GM19468 (cell line): Measurements from ENCODE around the gene OCSTAMP.

ENCODE experiments used
- ATAC-seq: cut with Tn5 transposase; IDR thresholded peaks from one replicate; pipeline ENCODE4 v1.9.1; 2021; ENCODE audit warnings: mild to moderate bottlenecking, moderate library complexity, moderate number of reproducible peaks; ENCODE audit not compliant: unreplicated experiment; ENCODE audit errors: extremely low read depth

OCSTAMP gene

DNA sequence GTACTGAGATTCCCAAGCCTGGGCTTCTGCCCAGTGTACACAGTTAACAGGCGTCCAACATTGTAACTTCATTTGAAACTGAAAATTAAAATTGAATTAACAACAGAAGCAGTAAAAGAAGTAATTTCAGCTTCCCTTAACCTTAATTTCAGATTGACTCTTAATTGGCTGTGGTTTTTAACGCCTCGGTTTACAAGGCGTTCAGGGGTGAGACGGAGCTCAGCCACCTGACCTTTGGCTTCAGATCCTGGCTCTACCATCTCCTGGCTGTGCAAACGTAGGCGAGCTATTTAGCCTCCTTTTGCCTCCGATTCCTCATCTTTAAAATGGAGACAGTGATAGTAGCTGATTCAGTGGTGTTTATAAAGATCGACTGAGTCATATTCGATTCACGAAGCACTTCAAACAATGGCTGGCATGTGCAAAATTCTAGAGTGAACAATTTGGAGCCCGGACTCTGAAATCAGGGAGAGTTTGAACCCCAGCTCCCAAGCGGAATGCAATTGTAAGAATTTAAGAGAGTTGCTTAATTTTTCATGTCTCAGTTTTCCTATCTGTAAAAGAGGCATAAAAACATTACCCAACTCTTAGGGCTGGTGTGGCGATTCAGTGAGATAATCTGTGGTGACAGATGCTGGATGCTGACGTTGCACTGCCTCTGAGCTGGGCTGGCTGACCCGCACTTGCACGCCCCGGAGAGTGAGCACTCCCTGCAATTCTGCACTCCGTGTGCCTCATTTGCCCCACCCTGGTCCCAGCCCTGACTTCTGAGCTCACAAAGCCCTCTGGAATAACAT, 23.5 kb upstream of the OCSTAMP start:
- no peak for ATAC-seq

DNA sequence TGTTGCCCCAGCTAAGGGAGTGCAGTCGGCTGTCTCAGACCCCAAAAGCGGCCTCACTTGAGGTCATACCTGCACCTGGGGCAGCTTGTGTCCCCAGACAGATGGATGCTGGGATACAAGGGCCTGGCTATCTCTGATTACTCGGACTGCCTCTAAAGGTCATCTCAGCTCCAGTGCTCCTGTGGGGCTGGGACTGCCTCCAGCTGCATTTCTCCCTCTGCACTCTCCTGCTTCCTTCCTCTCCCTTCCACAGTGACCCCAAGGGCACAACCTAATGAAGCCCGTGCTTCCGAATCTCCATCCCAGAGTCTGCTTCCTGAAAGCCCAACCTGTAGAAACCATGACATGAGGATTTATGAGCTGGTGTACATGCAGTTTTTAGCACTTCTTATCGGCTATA, 22.8 kb upstream of the OCSTAMP start:
- no peak for ATAC-seq

DNA sequence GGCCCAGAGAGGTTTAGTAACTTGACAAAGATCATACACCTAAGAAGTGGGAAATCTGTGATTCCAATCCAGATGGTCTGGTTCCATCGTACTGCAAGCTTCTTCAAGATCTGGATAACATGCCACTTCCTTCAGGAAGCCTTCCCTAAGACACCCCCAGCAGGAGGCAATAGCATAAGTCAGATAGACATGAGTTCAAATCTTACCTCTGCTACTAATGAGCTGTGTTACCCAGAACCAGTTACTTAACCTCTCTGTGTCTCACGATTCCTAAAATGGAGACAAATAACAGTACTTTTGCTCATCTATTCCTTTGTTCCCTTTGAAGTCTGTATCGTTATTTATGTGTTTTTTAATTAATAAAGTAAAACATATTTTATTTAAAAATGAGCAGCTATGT, 22.3 kb upstream of the OCSTAMP start:
- no peak for ATAC-seq

DNA sequence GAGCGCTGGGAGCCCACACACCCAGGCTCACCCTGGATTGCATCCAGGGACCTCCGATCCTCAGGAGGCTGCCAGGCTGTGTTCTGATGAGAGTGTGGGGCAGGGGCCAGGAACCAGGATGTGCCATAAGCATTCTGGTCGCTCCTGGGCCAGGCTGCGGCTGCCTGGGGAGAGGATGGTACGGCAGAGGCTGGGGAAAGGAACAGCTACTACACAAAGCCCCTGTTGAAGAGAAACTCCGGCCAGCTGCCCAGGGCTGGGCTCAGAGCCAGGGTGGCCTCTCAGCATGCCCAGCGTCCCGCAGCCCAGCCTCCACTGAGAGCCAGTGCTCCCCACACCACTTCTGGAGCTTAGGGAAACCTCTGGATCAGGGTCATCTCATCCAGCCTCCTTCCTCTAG, 21.7 kb upstream of the OCSTAMP start:
- ATAC-seq: no peak

DNA sequence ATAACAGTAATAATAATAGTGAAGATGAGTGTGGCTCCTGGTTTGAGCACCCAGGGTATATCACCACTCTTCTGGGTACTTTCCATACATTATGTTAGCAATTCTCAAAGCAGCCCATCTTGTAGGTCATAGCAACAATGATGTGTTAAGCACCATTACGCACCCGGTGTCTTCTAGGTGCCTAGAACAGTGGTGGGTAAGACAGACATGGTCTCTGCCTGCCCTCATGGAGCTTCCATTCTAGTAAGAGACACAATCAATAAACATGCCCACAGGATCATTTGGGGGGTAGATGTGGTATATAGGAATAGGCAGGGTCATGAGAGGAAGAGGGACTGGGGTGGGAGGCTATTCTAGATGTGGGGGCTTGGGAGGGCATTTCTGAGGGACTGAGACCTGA, 21.0 kb upstream of the OCSTAMP start:
- no peak for ATAC-seq

DNA sequence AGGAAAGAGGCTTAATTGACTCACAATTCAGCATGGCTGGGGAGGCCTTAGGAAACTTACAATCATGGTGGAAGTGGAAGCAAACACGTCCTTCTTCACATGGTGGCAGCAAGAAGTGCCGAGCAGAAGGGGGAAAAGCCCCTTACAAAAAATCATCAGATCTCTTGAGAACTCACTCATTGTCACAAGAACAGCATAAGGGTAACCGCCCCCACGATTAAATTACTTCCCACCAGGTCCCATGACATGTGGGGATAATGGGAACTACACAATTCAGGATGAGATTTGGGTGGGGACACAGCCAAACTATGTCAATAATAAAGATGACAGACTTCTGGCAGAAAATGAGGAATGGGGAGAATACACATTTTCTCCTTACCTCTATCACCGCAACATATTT, 20.5 kb upstream of the OCSTAMP start:
- ATAC-seq: no peak

DNA sequence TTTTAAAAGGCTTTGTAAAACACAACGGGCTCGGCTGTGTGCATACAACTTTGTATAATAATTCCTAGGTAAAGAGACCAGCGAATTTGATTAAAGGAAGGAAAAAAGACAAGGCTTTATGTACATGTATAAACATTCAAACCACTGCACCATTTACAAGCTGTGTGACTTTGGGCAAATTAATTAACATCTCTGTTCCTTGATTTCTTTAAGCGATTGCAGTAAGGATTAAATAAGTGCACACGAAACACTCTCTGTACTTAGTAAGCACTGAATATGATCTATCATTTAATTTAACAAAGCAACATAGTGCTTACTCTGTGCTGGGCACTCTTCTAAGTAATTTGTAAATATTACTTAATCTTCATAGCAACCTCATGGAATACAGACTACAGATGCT, 19.5 kb upstream of the OCSTAMP start:
- no peak for ATAC-seq

DNA sequence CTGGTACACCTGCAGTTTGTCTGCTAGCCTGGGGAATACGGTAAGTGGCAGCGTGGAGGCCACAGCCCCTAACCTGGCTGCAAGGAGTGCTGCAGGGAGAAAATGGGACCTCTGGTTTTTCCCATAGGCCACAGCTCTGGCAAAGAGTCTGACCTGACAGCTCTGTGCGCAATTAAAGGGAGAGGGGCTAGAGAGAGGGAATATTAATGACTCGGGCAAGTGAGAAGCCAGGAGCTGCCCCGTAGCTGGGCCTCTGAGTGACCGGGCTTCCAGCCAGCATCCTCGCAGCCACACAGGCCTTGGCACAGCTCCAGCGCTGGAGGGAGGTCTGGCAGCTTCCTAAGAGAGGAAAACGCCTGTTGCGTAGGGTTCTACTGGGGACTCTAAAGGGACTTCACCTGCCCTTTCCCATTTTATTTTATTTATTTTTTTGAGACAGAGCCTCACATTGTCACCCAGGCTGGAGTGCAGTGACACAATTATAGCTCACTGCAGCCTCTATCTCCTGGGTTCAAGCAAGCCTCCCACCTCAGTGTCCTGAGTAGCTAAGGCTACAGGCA, 18.2 kb upstream of the OCSTAMP start:
- no peak for ATAC-seq

DNA sequence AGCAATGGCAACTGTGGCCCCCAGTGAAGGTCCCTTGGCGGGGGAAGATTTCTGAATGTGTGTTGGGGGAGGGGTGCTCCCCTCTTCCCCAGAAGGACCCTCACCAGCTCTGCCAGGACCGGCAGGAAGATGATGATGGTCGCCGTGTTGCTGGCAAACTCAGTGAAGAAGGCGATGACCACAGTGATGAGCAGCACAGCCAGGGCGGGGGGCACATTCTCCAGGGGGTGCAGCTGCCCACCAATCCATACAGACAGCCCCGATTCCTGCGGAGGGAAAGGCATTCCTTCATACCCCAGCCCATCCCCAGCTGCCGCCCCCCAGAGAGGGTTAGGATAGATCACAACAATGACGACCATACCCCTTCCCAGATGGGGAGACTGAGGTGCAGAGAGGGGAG, 15.7 kb upstream of the OCSTAMP start:
- no peak for ATAC-seq

DNA sequence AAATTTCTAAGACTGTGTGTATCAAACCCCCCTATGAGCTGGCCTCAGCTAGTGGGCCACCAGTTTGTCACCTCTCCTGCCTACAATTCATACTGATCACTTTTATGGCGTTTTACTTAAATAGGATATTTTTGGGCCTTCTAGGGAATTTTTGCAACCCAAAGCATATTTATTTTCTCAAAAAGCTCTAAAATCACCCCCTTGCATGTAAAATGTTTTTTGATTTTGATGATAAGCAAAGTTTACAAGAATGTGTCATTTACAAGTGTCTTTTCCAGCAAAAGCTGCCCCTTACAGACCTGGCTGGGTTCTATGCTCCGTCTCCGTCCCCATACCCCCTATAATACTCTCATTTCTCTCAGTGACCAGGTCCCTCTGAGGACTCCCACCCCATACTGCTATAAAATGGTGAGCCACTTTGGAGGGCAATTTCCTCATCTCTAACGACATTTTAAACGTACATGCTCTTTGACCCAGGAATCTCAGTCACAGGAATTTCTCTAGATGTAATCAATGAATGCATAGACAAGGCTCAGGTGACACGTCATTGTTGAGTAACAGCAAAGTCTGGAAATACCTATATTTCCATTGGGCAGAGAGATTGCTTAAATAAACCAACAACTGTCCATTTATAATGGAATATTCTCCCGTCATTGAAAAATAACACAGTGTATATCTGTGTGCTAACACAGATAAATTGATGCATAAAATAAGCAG, 13.9 kb upstream of the OCSTAMP start:
- ATAC-seq: no peak

DNA sequence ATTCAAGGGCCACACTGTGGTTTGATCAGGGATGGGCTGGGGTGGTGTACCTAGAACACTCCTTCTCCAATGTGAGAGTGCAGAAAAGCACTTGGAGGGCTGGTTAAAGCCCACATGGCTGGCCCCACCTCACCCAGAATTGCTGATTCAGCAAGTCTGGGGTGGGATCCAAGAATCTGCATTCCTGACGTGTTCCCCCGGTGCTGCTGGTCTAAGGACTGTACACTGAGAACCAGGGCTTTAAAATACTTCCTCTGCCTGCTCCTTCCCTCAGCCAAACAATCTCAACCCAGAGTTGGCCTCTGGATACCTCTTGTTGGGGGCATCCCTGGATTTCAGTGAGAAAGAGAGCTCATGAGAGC, 13.4 kb upstream of the OCSTAMP start:
- no peak for ATAC-seq

DNA sequence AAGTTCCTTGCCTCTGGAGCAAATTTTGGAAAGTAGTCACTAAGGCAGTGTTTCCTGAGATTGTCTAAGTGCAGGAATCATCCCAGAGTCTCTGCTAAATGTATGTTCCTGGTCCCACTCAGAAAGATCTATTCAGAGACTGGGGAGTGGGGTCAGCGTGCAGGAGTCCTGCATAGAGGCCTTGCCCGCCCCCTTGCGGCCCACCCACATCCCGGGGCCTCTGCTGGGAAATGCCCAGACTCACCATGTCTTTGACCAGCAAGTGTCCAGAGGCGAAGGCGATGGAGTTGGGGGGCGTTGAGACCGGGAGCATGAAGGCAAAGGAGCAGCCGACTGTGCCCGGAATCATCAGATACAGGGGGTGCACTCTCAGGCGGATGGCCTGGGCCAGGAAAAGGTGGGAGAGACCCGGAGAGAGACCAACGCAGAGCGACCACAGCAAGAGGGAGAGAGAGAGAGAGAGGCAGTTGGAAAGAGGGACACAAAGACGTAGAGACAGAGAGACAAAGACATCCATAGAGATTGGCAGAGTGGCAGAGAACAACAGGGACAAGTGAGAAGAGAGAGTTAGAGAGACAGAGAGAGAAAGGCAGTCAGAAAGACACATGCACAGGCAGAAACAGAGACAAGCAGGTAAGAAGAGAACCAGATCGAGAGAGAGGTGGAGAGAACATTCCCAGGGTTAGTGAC, 12.9 kb upstream of the OCSTAMP start:
- ATAC-seq: no peak

DNA sequence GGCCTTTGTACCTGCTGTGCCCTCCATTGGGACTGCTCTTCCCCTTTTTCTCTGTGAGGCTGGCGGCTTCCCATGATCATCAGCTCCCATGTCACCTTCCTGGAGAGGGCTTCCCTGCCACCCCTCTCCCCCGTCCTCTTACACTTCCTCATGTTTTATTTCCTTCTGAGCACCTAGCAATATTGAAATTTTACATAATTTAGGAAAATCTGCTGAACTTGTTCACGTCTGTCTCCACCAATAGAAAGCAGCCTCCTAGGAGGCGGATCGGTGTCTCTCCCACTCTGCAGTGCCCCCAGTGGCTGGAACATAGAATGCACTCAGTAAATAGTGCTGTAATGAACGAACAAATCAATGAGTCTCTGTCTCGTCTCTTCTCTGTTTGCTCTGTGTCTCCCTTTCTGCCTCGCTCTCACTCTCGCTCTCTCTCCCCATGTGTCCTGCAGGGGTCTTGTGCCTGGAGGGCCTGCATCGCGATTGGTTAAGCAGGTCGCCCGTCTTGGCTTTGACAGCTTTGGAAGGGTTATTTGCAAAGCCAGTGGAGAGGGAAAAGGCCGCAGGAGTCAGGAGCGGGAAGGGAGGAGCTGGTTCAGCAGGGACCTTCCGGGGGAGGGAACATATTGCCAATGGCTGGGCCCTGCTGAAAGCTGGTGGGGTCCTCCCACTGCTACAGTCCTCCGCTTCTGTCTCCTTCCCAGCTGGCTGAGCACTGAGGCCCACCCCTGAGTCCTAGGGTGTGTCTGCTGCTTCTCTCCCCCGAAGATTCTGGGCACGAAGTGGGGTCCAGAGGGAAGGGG, 12.1 kb upstream of the OCSTAMP start:
- ATAC-seq: no peak

DNA sequence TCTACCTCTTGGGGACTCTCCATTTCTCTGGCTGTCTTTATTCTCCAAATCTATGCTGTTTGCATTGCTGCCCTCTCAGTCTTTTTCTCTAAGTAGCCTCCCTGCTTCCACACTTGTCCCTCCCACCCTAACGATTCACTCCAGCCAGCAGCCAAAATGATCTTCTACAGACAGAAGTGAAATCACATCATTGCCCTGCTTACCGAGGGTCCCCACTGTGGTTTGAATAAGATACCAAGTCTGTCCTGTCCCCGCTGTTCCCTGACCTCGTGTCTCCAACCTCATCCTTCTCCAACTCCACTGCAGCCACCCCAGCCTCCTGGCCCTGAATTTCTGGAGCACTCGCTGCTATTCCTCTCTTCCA, 11.5 kb upstream of the OCSTAMP start:
- ATAC-seq: no peak

DNA sequence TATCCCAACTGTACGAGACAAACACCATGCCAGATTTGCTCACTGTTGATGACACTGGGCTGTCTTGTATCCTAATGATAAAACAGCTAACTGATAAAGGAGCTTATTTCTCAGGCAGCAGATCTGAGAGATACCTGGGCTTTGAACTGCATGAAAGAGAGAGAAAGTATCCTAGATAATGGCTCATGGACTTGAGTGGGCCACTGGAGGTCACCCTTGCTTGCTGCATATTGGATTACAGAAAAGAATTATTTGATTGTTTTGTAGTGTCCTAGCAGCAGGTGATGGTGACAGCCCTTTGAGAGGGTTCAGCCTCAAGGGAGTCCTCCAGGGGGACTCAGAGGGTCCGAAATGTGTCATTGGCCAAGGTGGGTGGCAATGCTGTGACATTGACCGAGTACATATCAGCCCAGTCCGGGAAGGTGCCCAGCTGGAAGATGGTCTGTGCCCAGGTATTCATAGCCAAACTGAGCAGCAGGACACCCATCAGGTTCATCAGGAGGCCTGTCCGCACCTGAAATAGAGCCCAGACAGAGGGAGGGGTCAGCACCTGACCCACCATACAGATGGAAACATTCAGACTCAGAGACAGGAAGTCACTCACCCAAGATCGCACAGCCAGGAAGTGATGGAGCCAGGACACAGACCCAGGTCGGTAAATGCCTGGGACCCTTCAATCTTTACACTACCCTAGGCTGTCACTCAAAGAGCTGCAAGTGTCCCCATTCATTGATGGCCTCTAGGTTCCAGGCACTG, 9.4 kb upstream of the OCSTAMP start:
- no peak for ATAC-seq

DNA sequence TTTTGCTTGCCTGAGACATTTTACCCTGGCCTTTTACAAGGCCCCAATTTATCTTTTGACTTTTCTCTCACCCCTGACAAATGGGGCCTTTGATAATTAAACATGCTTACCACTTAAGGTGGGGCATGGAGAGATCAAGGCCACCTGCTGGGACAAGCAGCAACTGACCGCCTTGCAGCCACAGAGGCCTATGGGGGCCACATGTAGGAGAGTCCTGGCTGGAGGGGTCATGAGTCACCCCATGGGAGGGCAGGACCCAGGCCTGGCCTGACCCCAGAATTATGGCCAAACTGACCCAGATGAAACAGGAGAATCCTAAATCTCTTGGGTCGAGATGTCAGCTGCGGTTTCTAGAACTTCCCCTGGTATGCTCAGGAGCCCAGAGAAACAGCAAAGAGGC, 8.5 kb upstream of the OCSTAMP start:
- ATAC-seq: no peak

DNA sequence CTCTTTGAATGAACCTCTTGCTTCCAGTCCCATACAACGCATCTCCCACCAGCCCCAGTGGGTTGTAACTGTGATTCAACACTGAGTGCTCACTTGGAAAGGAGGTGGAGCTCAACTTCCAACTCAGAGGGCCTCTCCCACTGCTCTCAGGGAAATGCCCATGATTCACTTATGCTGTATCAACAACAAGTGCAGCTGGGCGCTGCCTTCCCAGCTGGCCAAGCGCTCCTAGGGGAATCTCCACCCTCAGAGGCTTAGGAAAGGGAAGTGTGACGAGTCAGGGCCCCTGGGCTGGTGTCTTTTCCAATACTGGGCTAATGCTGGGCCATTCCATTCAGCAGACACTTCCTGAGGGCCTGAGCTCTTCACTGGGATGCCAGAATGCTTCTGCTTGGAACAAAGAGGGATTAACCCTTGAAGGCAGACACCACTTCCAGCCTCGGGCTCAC, 8.1 kb upstream of the OCSTAMP start:
- no peak for ATAC-seq

DNA sequence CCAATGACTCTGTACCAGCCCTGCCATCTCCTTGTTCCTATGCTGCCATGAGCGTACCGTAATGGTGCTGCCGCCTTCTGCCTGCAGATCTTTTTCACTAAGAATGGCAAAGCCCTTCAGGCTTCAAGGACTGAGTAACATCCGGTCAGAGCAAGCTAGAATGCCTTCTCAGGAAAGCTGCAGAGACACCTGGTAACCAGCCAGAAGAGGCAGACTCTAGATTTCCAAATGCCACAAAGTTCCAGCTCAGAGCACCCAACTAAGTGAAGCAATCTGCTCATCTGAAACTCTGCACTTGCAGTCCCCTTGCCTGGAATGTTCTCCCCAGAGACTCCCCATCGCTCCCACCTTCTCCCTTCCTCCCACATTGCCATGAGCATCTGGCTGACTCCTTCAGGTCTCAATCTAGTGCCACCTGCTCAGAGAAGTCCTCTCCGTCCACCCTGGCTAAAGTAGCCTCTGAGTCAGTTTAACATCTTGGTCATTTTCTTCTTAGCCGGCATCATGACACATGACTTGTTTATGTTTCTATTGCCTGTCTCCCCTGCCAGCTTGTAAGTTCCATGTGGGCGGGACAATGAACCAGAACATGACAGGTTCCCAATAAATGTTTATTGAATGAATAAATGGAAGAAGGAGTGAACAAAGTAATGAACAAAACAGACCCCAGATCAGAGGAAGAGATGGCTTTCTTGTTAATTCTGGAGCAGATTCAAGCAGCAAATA, 6.9 kb upstream of the OCSTAMP start:
- no peak for ATAC-seq

DNA sequence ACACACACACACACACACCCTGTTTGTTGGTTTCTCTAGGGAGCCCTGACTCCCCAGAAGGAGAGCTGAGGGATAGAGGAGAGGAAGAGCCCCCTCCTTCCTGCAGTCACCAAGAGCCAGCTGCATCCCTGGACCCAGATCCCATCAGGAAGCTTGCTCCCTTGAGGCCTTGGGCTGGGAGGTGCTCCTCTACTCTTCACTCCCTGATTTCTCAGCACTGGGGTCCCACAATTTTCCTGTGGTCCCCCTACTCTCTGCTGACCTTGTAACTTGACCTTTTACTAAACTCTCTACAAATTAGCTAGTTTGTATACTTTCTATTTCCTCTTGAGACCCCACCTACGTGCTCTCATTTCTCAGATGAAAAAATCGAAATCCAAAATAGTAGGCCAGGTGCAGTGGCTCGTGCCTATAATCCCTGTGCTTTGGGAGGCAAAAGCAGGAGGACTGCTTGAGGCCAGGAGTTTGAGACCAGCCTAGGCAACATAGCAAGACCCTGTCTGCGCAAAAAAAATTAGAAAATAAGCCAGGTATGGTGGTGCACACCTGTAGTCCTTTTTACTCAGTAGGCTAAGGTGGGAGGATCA, 5.0 kb upstream of the OCSTAMP start:
- ATAC-seq: no peak
